Measurements from ENCODE around the gene PPP2R5D.

Gene PPP2R5D

GRCh38 chr6:43045371-43045930 lies 61.1 kb downstream of the PPP2R5D start:
- FAIRE-seq (no peak), DNase-seq (ENCODE audit: insufficient read length, low spot score) (no peak)
- no peak for TF ChIP-seq CTCF (IDR thresholded peaks at IDR 0.05; ENCODE audit: insufficient read depth, missing control alignments)

GRCh38 chr6:43047998-43048397 lies 63.6 kb downstream of the PPP2R5D start:
- TF ChIP-seq CTCF (IDR thresholded peaks at IDR 0.05; ENCODE audit: insufficient read depth, missing control alignments) = no peak
- no peak for FAIRE-seq
- no peak for DNase-seq (ENCODE audit: insufficient read length, low spot score)

GRCh38 chr6:43050981-43051380 lies 66.6 kb downstream of the PPP2R5D start:
- no peak for FAIRE-seq
- TF ChIP-seq CTCF (IDR thresholded peaks at IDR 0.05; ENCODE audit: insufficient read depth, missing control alignments) = no peak
- no peak for DNase-seq (ENCODE audit: insufficient read length, low spot score)

- DNase-seq (ENCODE audit: insufficient read length, low spot score) (no peak), FAIRE-seq (no peak)
- TF ChIP-seq CTCF (IDR thresholded peaks at IDR 0.05; ENCODE audit: insufficient read depth, missing control alignments) = no peak
Measured at GRCh38 chr6:43052225-43052841, 68.0 kb downstream of the PPP2R5D start.

- FAIRE-seq (no peak), DNase-seq (ENCODE audit: insufficient read length, low spot score) (no peak)
- no peak for TF ChIP-seq CTCF (IDR thresholded peaks at IDR 0.05; ENCODE audit: insufficient read depth, missing control alignments)
Measured at GRCh38 chr6:43052842-43053544, 68.6 kb downstream of the PPP2R5D start.

- FAIRE-seq (no peak), DNase-seq (ENCODE audit: insufficient read length, low spot score) (peak; percentile 100)
- no peak for TF ChIP-seq CTCF (IDR thresholded peaks at IDR 0.05; ENCODE audit: insufficient read depth, missing control alignments)
Measured at GRCh38 chr6:43053545-43054205, 69.3 kb downstream of the PPP2R5D start, which contains the start of gene CUL7. TSS of gene CUL7 (minus strand) at chr6:43053851. CDS start at chr6:43052788, 1,063 bp downstream.

All from D721Med (cell line).